ENCODE measurements around the gene FBXO17. TPM values are rescaled to one million over a fixed set of nuclear protein-coding genes. Genes with fewer than 3 reads are reported as not detected.
"Not testable (repeated sequence)": the region's sequence is repeated elsewhere in the genome, so short reads cannot be mapped to it uniquely, and the experiment has no call there.

Gene FBXO17
- total RNA-seq, 1 donor from 2014 or later = 82.6 TPM

DNA sequence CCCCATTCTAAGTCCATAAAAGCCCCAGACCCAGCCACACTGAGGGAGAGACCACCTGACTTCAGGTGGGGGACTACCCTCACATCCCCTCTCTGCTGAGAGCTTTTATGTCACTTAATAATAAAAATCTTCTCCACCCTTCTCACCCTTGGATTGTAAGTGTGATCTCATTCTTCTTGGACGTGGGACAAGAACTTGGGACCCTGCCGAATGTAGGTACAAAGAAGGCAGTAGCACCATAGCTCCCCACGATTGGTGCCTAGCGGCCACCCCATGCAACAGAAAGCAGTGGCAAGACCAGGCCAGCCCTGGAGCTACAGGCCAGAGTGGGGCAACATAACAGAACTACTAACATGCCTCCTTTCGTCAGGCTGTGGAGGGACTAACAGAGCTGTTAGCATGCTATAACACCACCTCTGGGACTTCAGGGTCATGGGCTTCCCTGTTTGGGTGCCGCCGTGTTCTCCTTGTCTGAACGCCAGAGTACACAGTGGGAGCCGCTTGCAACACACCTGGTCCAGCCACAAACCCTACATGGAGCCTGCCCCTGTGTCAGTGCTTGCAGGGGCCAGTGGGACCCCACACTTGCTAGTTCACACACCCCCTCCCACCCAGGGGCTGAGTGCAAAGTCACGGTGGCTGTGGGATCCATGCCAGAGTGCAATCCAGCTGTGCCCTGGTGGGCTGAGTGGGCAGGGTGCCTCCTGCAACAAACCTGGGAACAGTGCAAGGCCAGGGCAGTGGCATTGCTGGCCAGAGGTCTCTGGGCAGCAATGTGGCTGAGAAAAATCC is 5.2 kb upstream of the FBXO17 start:
- no peak for DNase-seq (ENCODE audit: low read depth)

DNA sequence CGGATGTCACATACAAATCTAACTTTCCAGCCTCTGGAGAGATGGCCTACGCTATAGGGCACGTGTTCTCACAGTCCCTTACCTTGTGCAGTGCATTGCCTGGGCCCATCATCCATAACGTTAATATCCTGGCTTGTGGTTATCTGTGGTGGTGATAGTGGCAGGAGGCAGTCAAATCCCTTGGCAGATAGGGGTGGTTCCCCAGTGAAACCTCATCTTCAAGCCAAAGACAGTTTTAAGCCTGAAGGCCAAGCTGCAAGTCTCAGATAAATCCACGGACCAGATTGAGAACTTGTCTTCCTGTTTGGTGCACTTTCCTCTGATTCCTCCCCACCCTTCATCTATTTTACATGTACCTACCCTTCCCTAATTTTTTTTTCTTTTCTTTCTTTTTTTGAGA is 4.3 kb upstream of the FBXO17 start:
- no peak for DNase-seq (ENCODE audit: low read depth)

DNA sequence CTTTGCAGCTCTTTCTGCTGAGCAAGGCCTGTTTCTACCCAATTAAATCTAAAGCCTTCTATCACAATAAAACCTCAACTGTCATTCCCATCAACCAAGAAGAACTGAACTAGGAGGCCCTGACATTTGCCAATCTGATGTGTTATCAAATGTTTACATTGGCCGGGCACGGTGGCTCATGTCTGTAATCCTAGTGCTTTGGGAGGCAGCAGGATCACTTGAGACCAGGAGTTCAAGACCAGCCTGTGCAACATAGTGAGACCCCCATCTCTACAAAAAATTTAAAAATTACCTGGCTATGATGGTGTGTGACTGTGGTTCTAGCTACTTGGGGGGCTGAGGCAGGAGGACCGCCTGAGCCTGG is 2.8 kb upstream of the FBXO17 start:
- no peak for DNase-seq (ENCODE audit: low read depth)

DNA sequence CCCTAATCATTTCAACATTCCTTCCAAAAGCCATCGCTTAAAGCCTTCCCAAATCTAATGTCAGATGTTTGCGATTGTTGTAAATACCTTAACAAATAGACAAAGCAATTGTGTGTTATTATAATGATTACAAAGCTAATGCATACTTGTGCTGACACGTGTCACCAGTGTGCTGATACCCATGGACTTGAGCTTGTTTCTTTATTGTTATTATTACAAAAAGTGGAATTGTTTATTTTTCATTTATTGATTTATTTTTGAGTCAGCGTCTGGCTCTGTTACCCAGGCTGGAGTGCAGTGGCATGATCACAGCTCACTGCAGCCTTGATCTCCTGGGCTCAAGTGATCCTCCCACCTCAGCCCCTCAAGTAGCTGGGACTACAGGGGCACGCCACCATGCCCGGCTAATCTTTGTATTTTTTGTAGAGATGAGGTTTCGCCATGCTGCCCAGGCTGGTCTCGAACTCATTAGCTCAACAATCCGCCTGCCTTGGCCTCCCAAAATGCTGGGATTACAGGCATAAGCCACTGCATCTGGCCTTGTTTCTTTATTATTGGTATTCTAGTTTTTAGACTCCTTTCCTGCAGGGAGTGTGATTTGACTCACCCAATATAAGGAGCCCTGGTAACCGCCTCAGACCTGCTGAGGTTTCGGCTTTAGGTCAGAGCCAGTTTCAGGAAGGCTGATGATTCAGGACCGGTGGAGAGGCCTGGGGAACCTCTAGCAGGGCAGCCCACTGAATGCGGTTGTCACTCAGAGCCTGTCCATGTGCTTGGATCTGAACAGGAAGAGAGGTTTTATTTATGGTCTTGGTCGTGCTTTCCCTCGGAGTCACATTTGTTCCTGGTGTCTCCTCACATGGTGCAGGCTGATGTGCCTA is 2.1 kb upstream of the FBXO17 start:
- peak; percentile 88 for DNase-seq (ENCODE audit: low read depth)

DNA sequence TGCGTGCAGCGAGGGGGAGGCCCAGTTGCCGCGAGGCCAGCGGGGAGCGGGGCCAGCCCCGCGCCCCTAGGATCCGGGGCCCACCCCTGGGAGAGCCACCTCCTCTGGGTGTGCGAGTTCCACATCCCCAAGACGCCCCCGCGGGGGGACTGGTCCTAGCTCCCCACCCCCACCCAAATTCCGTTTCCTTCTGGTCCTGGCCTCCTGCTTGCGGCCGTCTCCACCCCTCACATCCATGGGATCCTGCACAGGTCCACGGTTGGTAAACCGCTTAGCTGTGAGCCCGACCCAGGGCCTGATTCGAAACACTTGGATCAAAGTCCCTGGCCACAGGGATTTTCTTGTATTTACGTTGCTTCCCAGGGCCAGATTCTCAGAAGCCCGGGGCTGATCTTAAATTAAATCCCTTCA is 324 bp upstream of the FBXO17 start:
- DNase-seq (ENCODE audit: low read depth) = peak; percentile 79

DNA sequence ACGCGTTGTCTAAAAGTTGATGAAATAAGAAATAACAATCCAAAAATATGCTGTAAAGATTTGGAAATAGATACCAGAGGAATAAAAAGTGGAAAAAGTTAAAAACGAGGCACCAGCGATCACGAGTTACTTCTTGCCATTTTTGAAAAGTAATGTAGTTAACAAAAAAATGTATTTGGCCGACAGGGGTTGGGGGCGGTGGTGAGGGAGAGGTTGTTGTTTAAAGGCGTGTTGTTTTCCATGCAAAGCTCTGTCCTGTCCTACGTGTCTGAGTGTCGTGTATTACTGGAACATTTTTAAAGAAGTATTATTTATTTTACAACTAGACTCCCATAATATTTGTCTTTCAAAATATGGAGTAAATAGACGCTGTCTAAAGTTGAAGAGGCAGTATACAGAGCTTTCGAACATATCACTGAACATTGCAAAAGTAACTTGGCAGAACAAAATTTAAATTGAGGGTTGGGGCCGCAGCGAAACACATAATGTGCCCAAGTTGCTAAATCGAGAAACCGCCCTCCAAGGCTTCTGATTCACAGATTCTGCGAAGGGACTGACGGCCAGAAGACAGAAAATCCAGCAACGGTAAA is 823 bp downstream of the FBXO17 start:
- no peak for DNase-seq (ENCODE audit: low read depth)

DNA sequence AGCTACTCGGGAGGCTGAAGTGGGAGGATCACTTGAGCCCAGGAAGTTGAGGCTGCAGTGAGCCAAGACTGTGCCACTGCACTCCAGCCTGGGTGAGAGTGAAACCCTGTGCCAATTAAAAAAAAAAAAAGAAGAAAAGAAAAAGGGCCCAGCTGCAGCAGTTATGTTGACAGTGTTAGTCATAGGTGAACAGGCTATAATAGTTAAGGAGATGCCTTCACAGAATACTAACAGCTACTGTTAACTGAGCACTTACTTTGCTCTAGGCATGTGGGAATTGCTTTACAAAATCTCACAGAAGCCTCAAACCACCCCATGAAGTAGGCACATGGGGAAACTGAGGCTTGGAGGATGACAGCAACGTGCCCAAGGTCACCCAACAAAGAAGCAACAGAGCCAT is 3.9 kb downstream of the FBXO17 start:
- DNase-seq (ENCODE audit: low read depth) = peak; percentile 35

DNA sequence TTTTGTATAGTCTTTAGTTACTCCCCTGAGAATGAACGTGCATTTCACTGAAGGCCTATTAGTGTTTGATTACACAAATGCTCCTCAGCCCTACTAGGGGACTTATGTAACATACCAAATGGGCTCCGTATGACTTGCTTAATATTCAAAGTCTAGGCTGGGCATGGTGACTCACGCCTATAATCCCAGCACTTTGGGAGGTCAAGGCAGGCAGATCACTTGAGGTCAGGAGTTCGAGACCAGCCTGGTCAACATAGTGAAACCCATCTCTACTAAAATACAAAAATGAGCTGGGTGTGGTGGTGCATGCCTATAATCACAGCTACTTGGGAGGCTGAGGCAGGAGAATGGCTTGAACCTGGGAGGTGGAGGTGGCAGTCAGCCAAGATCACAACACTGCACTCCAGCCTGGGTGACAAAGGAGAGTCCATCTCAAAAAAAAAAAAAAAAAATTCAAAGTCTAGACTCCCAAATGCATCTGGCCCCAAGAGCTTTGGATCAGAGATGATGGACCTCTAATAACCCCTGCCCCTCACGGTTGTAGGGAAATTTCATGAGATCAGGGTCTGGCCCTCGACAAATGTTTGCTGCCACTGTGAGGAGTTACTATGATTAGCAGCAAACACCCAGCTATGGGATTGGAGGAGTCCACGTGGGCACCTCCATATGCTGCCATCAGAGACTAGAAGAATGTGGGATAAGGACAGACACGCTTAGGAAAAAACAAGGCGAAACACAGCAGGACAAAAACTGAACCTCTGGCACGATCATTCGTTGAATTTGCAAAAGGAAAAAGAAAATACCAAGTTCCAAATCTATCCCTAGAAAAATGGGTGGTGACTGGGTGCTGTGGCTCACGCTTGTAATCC is 4.6 kb downstream of the FBXO17 start:
- peak; percentile 65 for DNase-seq (ENCODE audit: low read depth)

DNA sequence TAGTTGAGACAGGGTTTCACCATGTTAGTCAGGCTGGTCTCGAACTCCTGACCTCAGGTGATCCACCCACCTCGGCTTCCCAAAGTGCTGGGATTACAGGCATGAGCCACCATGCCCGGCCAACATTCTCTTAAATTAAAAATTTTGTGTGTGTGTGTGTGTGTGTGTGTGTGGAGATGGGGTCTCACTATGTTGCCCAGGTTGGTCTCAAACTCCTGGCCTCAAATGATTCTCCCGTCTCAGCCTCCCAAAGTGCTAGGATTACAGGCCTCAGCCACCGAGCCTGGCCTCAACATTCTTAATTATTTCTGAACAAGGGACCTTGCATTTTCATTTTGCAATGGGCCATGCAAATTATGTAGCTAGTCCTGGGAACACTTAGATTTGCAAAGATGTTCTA is 9.4 kb downstream of the FBXO17 start:
- not testable (repeated sequence) for DNase-seq (ENCODE audit: low read depth)

DNA sequence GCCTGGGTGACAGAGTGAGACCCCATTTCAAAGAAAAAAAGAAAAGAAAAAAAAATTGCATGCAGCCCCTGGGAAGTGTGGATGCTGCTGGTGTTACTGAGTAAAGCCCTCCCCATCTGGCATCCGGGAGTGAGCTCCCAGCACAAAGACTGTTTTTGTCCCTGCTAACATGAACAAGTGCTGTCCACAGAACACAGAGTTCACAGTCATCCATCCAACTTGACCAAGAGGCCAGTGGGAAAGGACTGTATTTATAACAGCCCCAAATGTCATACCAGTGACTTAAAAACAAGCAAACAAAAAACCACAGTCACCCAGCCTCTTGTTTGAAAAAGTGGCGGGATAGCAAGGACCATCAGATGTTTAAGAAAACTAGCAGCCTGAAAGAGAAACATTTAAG is 10.8 kb downstream of the FBXO17 start:
- no peak for DNase-seq (ENCODE audit: low read depth)

DNA sequence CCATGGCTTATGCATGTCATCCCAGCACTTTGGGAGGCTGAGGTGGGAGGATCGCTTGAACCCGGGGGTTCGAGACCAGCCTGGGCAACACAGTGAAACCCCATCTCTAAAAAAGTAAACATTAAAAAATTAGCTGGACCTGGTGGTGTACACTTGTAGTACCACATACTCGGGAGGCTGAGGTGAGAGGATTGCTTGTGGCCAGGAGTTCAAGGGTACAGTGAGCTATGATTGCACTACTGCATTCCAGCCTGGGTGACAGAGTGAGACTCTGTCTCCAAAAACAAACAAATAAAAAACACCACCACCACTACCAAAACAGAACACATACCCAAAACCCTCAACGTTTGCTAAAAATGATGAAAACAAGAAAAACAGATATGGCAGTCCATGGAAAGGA is 15.9 kb downstream of the FBXO17 start:
- DNase-seq (ENCODE audit: low read depth) = no peak

DNA sequence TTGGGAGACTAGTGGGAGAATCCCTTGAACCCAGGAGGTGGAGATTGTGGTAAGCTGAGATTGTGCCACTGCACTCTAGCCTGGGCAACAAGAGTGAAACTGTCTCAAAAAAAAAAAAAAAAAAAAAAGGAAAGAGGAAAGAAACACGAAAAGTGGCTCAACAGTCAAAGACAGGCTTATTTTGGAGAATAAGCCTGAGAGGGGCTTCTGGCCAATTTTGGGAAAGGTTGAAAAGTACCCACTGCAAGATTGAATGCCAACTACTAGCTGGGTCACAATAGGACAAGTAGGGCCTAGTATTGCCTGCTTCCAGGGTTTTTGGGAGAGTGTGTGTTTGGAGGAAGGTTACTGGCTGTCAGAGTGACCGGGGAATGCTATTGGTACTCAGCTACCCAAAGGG is 17.2 kb downstream of the FBXO17 start:
- DNase-seq (ENCODE audit: low read depth) = no peak

DNA sequence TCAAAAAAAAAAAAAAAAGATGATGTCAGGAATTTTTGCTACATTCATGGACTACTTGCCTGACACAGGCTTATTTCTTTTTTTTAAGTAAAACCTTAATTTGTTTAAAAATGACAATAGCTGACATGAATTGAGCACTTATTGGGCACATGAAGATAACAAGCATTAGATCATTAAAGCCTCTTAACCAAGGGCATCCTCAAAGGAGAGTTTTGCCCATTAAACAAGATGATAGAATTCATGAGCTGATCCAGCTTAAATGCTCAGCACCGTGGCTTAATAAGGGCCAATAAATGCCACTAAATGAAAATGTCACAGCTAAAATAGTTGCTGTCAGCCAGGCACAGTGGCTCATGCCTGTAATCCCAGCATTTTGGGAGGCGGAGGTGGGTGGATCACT is 19.3 kb downstream of the FBXO17 start:
- DNase-seq (ENCODE audit: low read depth) = no peak

DNA sequence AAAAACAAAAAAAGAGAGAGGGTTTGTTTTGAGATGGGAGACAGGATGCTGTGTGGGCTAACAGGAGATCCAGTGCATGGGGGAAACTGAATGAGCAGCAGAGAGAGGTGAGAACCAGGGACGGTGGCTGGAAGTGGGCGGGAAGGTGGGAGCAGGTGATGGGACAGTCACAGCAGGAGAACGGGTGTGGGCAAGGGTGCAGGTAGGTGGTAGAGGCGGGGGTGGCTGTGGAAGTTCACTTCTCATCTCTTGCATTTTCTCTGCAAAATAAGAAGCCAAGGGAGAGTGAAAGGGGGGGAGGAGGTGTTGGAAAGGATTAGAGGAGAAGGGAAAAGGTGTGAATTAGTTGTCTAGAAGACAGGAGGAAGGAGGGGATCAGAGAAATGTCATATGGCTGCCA is 21.9 kb downstream of the FBXO17 start:
- no peak for DNase-seq (ENCODE audit: low read depth)

DNA sequence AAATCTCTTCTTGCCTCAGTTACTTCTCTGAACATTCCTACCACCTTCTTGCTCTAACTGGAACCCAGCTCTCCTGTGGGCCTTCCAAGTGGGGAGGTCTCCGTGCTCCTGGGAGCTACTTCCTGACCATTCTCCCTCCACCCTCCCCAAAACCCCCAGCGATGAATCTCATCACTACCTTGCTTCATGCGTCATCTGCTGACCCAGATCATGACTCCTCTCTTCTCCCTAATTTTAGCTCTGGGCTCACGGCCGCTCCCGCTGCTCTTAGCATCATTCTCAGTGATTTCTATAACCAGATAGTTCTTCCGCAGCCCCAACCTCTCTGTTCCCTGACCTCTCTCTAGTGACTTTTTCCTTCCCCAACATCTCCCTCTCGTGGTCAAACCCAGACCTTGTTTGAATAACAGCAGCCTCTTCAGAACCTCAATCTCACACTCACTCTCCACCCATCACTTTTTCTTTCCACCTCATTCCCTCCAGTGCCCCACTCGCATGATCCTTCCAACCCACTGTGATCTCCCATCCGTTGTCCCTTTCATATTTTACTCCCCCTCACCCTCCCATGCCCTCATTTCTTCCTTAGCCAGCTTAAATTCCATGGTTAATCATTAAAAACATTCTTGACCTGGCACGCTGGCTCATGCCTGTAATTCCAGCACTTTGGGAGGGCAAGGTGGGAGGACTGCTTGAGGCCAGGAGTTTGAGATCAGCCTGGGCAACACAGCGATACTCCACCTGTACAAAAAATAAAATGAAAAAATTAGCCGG is 23.0 kb downstream of the FBXO17 start:
- DNase-seq (ENCODE audit: low read depth) = peak; percentile 91

DNA sequence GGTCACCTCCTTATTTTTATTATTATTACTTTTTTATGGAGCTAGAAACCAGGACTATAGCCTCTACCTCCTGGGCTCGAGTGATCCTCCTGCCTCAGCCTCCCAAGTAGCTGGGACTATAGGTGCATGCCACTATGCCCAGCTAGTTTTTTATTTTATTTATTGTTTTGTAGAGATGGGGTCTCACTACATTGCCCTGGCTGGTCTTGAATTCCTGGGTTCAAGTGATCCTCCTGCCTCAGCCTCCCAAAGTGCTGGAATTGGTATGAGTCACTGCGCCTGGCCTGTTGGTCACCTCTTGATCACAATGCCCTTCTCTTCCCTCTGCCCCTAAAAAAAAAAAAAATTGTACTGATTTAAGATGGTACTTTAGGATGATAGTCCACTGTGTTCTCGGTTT is 24.4 kb downstream of the FBXO17 start:
- DNase-seq (ENCODE audit: low read depth) = no peak

DNA sequence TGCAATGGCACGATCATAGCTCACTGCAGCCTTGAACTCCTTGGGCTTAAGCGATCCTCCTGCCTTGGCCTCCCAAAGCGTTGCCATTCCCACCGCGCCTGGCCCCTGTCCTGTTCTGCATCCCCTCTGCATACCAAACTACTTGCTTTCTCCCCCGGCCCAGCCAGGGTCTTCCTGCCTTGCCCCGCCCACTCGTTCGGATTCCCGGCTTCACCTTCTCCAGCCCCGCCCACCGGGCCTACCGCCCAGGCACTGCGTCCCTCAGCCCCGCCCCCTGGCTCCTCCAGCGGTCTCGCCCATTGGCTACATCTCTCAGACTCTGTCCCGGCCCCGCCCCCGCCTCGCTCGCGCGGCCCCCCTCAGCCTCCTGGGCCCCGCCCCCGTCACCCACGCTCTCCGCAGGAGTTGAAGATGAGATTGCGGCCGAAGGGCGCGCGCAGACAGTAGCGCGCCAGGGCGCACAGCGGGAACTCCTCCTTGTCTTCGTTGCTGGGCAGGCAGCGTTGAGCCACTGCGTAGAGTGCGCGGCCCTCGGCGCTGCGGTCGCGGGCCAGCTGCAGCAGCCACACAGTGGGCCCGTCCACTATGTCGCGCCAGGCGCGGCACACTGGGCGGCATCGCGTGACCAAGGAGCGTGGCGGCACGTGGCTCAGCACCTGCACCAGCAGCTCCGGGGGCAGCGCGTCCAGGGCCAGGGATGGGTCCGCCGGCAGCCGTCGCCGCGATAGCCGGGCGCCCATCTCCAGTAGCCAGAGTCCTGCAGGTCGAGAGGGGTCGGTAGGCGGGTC is 25.8 kb downstream of the FBXO17 start:
- peak; percentile 54 for DNase-seq (ENCODE audit: low read depth)

DNA sequence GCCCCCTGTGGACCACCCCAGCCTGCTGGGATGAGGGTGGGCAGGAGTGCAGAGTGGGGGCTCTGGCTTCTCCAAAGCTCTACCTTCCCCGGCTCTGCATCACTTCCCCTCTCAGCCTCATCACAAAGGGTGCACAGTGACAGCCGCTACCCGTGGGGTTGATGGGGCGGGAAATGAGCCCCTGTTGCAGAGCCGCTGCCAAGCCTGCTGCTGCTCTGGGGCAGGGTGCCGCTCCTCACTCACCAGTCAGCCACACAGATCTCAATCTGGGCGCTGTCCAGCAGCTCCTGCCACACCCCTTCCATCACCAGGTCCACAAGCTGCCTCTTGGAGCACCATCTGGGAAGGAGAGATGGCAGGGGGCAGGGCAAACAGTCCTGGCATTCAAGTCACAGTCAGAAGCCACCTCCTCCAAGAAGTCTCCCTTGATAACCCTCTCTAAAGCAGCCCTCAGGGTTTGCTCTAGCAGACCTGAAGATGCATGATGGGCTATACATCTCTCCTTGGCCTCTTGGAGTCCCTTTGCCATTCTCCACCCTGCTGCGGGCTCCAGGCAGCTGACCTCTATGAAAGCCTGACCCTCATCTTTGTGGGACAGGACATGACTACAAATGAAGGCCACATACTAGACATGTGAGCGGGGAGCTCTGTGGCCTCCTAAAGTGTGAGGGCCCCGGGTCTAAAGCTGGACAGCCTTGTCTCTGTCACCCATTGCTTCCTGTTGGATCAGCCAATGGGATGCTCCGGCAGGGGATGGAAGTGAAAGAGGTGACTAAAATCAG is 29.1 kb downstream of the FBXO17 start:
- DNase-seq (ENCODE audit: low read depth) = no peak

DNA sequence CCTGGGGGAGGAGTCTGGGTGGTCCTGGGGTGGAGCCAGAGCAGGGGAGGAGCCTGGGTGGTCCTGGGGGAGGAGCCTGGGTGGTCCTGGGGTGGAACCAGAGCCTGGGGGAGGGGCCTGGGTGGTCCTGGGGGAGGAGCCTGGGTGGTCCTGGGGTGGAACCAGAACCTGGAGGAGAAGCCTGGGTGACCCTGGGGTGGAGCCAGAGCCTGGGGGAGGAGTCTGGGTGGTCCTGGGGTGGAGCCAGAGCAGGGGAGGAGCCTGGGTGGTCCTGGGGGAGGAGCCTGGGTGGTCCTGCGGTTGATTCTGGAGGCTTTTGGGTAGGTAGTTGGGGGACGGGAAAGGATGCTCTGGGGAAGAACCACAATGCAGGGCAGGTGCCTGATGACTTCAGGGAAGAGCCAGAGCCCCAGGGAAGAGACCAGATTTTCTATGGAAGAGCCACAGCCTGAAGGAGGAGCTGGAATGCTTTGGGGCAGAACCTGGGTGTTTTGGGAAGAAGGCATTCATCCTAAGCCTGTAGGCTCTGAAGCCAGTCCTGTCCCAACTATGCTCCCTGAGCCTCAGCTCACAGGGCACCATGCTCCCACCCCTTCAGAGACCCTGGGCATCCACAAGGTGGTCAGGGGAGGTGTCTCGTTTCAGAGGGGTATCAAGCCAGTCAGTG is 29.8 kb downstream of the FBXO17 start:
- DNase-seq (ENCODE audit: low read depth) = no peak
